ENCODE measurements around the gene REPS2.

The REPS2 gene

DNA sequence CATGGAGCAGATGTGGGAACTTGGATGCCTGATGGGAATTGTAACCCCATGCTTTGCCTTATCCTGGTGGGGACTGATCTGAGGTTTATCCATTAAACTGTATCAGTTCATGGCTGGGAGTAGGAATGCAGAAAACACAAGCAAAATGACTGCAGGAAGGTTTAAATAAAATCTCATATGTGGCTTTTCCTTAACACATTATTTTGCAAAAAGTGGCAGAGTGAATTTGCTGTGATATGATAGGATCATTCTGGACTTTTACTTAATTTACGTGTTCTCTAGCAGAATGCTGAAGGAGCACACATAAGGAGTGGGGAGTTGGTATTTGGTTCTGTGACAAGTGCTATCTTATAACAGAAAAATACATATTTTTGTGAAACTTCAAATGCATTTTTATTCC, 34.8 kb downstream of the REPS2 start:
- TF ChIP-seq CTCF (conservative IDR thresholded peaks at IDR 0.05), result no peak

GRCh38 chrX:16981980-16982379, 35.5 kb downstream of the REPS2 start:
- TF ChIP-seq CTCF (conservative IDR thresholded peaks at IDR 0.05), result no peak
- H3K27ac ChIP-seq, result no peak overlapping the region

More for the DNA sequence above, 34.8 kb downstream of the REPS2 start:
- H3K27ac ChIP-seq, result peak overlapping the region; percentile 84

- no peak for TF ChIP-seq CTCF (conservative IDR thresholded peaks at IDR 0.05)
Measured at GRCh38 chrX:16983051-16983450, 36.6 kb downstream of the REPS2 start.

DNA sequence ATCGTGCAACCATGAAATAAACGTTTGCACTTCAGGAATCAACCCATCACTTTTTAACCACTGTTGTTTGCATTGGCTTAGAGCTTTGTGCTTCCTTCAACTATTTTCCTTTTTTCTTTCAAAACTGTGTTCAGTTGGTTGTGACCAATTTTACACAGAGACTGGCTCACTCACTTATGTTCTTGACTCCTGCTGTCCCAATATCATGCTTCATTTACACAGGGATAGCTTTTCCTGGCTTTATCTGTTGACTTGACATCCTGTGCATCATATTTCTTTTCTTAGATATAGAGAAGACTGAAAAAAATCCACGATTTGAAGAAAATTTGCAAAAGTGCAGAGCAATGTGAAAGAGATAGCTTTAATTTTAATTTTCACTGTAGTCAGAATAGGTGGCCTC, 38.8 kb downstream of the REPS2 start:
- no peak for TF ChIP-seq CTCF (conservative IDR thresholded peaks at IDR 0.05)
- H3K27ac ChIP-seq, result no peak overlapping the region

More at GRCh38 chrX:16983051-16983450, 36.6 kb downstream of the REPS2 start:
- H3K27ac ChIP-seq, result no peak overlapping the region

GRCh38 chrX:16986169-16986568, 39.7 kb downstream of the REPS2 start:
- H3K27ac ChIP-seq, result no peak overlapping the region
- no peak for TF ChIP-seq CTCF (conservative IDR thresholded peaks at IDR 0.05)

DNA sequence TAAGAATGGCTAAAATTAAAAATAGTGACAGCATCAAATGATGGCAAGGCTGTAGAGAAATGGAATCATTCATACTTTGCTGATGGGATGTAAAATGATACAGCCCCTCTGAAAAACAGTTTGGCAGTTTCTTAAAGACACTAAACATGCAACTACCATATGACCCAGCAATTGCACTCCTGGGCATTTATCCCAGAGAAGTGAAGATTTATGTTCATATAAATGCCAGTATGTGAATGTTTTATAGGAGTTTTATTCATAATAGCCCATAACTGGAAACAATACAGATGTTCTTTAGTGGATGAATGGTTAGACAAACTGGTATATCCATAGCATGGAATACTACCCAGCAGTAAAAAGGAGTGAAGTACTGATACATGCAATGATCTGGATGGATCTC, 43.3 kb downstream of the REPS2 start:
- no peak overlapping the region for H3K27ac ChIP-seq
- no peak for TF ChIP-seq CTCF (conservative IDR thresholded peaks at IDR 0.05)

GRCh38 chrX:16990839-16991238, 44.4 kb downstream of the REPS2 start:
- no peak overlapping the region for H3K27ac ChIP-seq
- no peak for TF ChIP-seq CTCF (conservative IDR thresholded peaks at IDR 0.05)

GRCh38 chrX:16992445-16992844, 46.0 kb downstream of the REPS2 start:
- H3K27ac ChIP-seq, result peak overlapping the region; percentile 9; the same call in 1 of the 2 replicates
- no peak for TF ChIP-seq CTCF (conservative IDR thresholded peaks at IDR 0.05)

All from VCaP (cell line).